GM18951 (cell line): ENCODE measurements around the gene C10orf67.
"Not testable (repeated sequence)": the region's sequence is repeated elsewhere in the genome, so short reads cannot be mapped to it uniquely, and the experiment has no call there.

Experiments
- POLR2A ChIP-seq: IDR thresholded peaks from 4 replicates; pipeline ENCODE4 v1.6.1; 2011; ENCODE audit warnings: mild to moderate bottlenecking; ENCODE audit not compliant: insufficient read length, insufficient read depth; ENCODE audit errors: extremely low read depth
- in situ Hi-C: fragments of 300-500 bp; cut with MboI; formaldehyde crosslinking; loops from one replicate; pipeline ENCODE4 v1.12.0; 2022; ENCODE audit warnings: low sequenced_read_pairs, mixed read lengths, inconsistent platforms; ENCODE audit not compliant: unreplicated experiment

The C10orf67 gene

GRCh38 chr10:23258516-23258915, 86.1 kb downstream of the C10orf67 start:
- in situ Hi-C loops = no loop called here
- TF ChIP-seq POLR2A = no peak

- in situ Hi-C loops = no loop called here
- TF ChIP-seq POLR2A = no peak
Observed at GRCh38 chr10:23253780-23254179, 90.8 kb downstream of the C10orf67 start.

- in situ Hi-C loops = not testable (repeated sequence)
Observed at GRCh38 chr10:23252859-23253258, 91.7 kb downstream of the C10orf67 start.

GRCh38 chr10:23241779-23242178, 102.8 kb downstream of the C10orf67 start:
- in situ Hi-C loops = not testable (repeated sequence)

- TF ChIP-seq POLR2A = no peak
- in situ Hi-C loops = no loop called here
Observed at GRCh38 chr10:23238015-23238414, 106.6 kb downstream of the C10orf67 start.

GRCh38 chr10:23230582-23230981, 114.0 kb downstream of the C10orf67 start:
- TF ChIP-seq POLR2A = no peak
- in situ Hi-C loops = no loop called here

GRCh38 chr10:23217471-23217870, 127.1 kb downstream of the C10orf67 start:
- no peak for TF ChIP-seq POLR2A
- in situ Hi-C loops = no loop called here

- no peak for TF ChIP-seq POLR2A
- in situ Hi-C loops = no loop called here
Observed at GRCh38 chr10:23205972-23206642, 138.5 kb downstream of the C10orf67 start.

GRCh38 chr10:23204773-23205172, 139.8 kb downstream of the C10orf67 start:
- no peak for TF ChIP-seq POLR2A

GRCh38 chr10:23203369-23204325, 140.9 kb downstream of the C10orf67 start:
- in situ Hi-C loops = no loop called here
- no peak for TF ChIP-seq POLR2A

More at GRCh38 chr10:23204773-23205172, 139.8 kb downstream of the C10orf67 start:
- in situ Hi-C loops = no loop called here

GRCh38 chr10:23202779-23203178, 141.8 kb downstream of the C10orf67 start:
- no peak for TF ChIP-seq POLR2A
- in situ Hi-C loops = no loop called here

- in situ Hi-C loops = no loop called here
Observed at GRCh38 chr10:23201837-23202236, 142.8 kb downstream of the C10orf67 start.

GRCh38 chr10:23200997-23201652, 143.5 kb downstream of the C10orf67 start:
- no peak for TF ChIP-seq POLR2A
- in situ Hi-C loops = no loop called here

More at GRCh38 chr10:23201837-23202236, 142.8 kb downstream of the C10orf67 start:
- no peak for TF ChIP-seq POLR2A

- in situ Hi-C loops = no loop called here
- TF ChIP-seq POLR2A = no peak
Observed at GRCh38 chr10:23200586-23200985, 144.0 kb downstream of the C10orf67 start.
